Gastrocnemius medialis (tissue), 4 donors: ENCODE results near the gene SAMD4A.

ENCODE experiments used
- POLR2A ChIP-seq, 2 donors: fragments of 450-650 bp; IDR thresholded peaks; one replicate each; pipeline ENCODE4 v1.6.1; 2017; ENCODE audit warnings: antibody characterized with exemption in 2 of 2, mild to moderate bottlenecking in 2 of 2, moderate library complexity in 2 of 2
- TF ChIP-seq, protein P1 (sequence below), 5 experiments: fragments of 450-650 bp in 3 of 5; fragments of 200-600 bp in 2 of 5; sonication (generic) in 2 of 5; IDR thresholded peaks in 4 of 5; conservative IDR thresholded peaks in 1 of 5; 1 replicate in 4 of 5; 2 replicates in 1 of 5; pipeline ENCODE4 v1.5.1; 2016 to 2019; ENCODE audit warnings: antibody characterized with exemption in 5 of 5, mild to moderate bottlenecking in 3 of 5, moderate library complexity in 3 of 5

DNA sequence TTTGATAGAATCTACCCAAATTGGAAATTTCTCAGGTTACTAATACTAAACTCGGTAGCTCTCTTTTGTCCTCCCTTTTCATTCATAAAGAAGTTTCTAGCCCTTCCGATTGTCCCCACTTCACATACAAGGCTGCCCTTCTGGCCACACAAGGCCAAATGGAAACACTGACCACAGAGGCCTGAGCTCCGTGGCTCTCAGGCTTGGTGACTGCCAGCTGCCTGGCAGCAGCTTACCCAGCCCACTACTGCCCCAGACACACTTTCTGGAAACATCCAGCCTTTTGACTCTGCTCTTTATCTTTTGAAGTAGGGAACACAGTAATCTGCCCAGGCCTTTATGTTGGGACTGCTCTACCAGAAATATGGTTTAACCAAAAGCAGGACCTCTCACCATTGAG lies 168.5 kb downstream of the SAMD4A start:
- no peak for TF ChIP-seq POLR2A (IDR thresholded peaks at IDR 0.05)
- TF ChIP-seq, protein P1, sequence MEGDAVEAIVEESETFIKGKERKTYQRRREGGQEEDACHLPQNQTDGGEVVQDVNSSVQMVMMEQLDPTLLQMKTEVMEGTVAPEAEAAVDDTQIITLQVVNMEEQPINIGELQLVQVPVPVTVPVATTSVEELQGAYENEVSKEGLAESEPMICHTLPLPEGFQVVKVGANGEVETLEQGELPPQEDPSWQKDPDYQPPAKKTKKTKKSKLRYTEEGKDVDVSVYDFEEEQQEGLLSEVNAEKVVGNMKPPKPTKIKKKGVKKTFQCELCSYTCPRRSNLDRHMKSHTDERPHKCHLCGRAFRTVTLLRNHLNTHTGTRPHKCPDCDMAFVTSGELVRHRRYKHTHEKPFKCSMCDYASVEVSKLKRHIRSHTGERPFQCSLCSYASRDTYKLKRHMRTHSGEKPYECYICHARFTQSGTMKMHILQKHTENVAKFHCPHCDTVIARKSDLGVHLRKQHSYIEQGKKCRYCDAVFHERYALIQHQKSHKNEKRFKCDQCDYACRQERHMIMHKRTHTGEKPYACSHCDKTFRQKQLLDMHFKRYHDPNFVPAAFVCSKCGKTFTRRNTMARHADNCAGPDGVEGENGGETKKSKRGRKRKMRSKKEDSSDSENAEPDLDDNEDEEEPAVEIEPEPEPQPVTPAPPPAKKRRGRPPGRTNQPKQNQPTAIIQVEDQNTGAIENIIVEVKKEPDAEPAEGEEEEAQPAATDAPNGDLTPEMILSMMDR (IDR thresholded peaks at IDR 0.05 in 4 of 5, conservative IDR thresholded peaks at IDR 0.05 in 1 of 5) = no peak
